Measurements from ENCODE around the gene EPO.

Gene EPO

DNA sequence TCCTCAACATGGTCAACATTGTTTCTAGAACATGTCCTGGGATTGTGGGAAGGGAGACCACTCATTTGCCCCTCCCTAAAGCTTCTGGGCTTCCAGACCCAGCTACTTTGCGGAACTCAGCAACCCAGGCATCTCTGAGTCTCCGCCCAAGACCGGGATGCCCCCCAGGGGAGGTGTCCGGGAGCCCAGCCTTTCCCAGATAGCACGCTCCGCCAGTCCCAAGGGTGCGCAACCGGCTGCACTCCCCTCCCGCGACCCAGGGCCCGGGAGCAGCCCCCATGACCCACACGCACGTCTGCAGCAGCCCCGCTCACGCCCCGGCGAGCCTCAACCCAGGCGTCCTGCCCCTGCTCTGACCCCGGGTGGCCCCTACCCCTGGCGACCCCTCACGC is at the start of gene EPO:
Gene EPO, plus strand, starts transcription at position 190 of the 392 bp plus-strand sequence. CDS start 513 bp downstream, outside the sequence.
- DNase-seq: no peak

DNA sequence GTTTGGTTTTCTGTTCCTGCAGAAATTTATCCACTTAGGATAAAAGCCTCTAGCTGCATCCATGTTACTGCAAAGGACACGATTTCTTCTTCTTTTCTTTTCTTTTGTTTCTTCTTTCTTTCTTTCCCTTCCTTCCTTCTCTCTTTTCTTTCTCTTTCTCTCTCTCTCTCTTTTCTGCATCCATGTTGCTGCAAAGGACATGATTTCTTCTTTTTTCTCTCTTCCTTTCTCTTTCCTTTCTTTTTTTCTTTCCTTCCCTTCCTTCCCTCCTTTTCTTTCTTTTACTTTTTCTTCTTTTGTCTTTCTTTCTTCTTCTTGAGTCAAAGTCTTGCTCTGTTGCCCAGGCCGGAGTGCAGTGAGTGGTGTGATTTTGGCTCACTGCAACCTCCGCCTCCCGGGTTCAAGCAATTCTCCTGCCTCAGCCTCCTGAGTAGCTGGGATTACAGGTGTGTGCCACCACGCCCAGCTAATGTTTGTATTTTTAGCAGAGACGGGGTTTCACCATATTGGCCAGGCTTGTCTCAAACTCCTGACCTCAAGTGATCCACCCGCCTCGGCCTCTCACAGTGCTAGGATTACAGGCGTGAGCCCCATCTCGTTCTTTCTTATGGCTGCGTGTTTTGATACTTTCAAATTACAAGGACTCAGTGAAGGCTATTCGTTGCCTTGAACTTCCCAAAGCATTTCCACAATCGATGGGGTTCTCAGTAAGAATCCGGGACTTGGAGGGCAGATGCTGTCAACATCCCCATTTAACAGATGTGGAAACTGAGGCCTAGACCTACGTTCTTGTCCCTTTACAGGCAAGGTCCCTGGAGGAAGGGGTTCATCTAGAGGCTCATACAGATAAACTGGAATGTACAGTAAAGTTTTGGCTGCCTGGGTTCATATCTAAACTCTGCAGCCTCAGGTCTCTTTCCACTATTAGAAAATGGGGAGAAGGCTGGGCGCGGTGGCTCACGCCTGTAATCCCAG is 48.6 kb upstream of the EPO start:
- DNase-seq: no peak

DNA sequence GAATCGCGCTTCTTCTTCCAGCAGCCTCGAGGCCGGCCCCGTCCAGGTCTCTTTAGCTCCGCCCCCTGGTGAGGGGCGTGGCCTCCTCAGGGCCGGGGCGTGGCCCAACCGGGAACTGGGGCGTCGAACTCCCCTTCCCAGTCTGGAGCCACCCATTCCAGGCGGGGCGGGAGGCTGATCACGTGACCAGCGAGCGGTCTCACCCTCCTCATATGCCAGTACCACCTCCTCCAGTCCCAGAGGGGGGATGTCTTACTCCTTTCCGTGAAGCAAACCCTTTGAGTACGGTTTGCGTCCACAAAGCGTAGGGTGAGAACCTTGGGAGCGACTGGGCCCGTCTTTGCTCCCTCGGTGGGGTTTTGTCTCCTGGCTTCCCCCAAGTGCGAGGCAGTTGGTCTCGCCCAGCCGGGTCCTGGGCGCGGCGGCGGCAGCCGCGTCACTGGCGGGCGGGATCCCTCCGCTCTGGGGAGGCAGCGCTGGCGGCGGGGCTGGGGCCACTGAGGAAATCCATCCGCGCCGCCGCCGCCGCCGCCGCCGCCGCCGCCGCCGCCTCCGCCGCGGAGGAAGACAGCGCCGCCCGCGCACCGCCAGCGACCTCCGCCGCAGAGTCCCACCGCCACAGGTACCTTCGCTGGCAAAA is 46.8 kb upstream of the EPO start, which contains the start of gene GNB2:
Gene GNB2, plus strand, starts transcription at position 439 of the 640 bp plus-strand sequence. CDS start 2,526 bp downstream, outside the sequence.
- DNase-seq: peak; percentile 99

DNA sequence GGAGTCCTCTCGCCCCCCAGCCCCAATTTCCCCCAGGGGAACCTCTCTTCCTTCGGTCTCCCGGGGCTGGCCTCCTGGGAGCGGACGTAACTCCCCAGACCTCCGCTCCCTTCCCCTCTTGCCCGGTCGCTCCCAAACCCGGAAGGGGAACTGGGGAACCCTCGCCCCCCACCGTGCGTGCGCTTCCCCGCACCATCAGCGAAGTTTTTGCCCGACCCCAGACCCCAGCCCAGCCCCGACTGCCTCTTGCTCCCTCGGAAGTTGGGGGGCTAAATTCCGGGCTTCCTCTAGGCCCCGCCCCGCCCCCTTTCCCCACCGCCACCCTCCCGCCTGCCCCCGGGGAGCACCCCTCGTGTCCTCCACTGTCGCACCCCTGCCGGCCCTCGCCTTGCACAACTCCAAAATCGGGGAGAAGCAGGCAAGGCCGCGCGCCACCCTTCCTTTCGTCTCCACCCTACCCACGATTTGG is 46.3 kb upstream of the EPO start:
- peak; percentile 43 to 57 for DNase-seq

- no peak for DNase-seq
Measured at GRCh38 chr7:100674411-100675104, 45.7 kb upstream of the EPO start.

DNA sequence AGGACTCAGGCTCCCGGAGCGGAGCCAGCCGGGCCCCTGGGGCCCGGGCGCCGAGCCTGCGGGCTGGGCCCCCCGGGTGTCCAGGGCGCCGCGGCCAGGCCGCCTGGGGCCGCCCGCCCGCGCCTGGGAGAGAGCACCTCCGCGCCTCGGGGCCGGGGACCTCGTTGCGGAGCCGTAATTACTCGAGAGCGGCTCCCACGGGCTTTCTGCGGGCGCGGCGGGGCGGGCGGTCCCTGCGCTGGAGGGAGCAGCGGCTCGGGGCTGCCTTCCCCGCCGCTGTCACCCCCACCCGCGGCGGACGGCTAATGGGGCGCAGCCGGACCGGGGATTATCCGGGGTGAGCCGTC is 45.2 kb upstream of the EPO start:
- DNase-seq: no peak

GRCh38 chr7:100675581-100676350 is 44.5 kb upstream of the EPO start:
- DNase-seq: peak; percentile 96

DNA sequence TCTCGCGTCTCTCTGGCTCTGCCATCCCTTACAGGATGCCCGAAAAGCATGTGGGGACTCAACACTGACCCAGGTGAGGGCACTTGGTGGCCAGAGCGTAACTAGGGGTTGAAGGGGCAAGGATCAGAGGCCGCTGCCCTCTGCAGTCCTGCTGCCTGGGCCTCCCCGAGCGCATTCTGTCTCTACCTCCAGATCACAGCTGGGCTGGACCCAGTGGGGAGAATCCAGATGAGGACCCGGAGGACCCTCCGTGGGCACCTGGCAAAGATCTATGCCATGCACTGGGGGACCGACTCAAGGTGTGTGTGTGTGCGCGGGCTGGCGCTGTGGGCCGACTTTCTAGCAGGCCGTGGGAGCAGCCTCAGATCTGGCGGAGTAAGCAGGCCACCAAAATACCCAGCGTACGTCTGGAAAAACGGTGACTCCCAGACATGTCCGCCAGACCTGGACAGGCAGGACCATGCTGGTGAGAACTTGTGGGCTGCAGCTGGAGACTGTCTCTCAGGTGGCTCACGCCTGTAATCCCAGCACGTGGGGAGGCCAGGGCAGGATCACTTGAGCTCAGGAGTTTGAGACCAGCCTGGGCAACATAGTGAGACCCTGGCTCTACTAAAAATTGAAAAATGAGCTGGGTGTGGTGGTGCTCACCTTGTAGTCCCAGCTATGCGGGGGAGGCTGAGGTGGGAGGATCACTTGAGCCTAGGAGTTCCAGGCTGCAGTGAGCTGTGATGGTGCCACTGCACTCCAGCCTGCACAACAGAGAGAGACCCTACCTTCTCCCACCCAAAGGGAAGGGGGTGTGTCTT is 43.6 kb upstream of the EPO start:
- no peak for DNase-seq

- DNase-seq: no peak
Measured at GRCh38 chr7:100677308-100678267, 42.7 kb upstream of the EPO start.

- DNase-seq: no peak
Measured at GRCh38 chr7:100678291-100678984, 41.8 kb upstream of the EPO start.

- DNase-seq: no peak
Measured at GRCh38 chr7:100679129-100679926, 40.9 kb upstream of the EPO start.

GRCh38 chr7:100679927-100680575 is 40.2 kb upstream of the EPO start:
- peak; percentile 38 to 45 for DNase-seq

DNA sequence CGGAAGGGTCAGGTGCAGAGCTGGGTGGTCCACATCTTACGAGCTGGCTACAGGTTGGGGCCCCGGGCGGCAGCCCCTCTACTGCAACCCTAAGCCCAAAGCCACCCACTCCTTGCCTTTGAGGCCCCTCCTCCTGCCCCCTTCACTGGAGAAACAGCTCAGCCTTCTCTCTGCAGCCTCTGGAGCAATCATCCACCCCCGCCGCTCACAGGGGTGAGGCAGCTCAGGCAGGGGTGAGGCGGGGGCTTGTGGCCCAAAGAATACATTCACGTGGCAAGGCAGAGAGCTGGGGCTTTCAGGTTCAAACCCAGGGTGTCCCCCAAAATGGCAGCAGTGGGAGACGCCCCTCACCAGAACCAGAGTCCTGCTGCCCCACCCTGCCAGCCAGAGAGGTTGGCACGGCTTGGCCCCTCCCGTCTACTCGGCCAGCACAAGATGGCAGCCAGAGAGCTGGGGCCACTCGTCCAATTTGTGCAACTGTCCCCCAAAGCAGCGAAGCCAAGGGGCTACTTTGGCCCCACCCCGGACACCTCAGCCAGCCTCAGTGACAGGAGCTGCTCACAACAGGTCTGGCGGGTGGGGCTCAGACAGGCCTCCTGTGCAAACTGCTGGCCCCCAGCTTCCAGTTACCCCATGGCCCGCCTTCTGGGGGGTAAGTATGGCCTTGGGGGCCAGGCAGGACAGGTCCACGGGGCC is 39.5 kb upstream of the EPO start:
- DNase-seq: no peak

- no peak for DNase-seq
Measured at GRCh38 chr7:100681491-100682227, 38.6 kb upstream of the EPO start.

GRCh38 chr7:100682228-100682741 is 38.0 kb upstream of the EPO start:
- no peak for DNase-seq

- DNase-seq: no peak
Measured at GRCh38 chr7:100682991-100683658, 37.1 kb upstream of the EPO start.
